ENCODE data around the gene NBEAL2. TPM values are rescaled to one million over a fixed set of nuclear protein-coding genes. Genes with fewer than 3 reads are reported as not detected.
"Not testable (repeated sequence)": the region's sequence is repeated elsewhere in the genome, so short reads cannot be mapped to it uniquely, and the experiment has no call there.

The NBEAL2 gene
- total and polyA plus RNA-seq, 2 of the 8 experiments (the other 6 are each of a cell fraction or from before 2014, with no cell fraction given) = 27.3 to 46.9 TPM

GRCh38 chr3:47037302-47037701, 57.8 kb downstream of the NBEAL2 start:
- H4K20me1 ChIP-seq (replicated peaks in 1 of 2; ENCODE audit: control insufficient read depth in 1 of 2, insufficient read depth in 2 of 2, low read length in 2 of 2); H3K4me3 ChIP-seq (ENCODE audit: extremely low read depth in 1 of 4, insufficient read depth in 2 of 4, low read depth in 3 of 4, low read length in 4 of 4); H2BK120ac ChIP-seq (replicated peaks; ENCODE audit: low read depth, low read length); H3K4me2 ChIP-seq (ENCODE audit: insufficient read depth in 1 of 2, low read depth in 2 of 2, low read length in 2 of 2); H3K79me2 ChIP-seq (ENCODE audit: control insufficient read depth in 1 of 2, insufficient read depth in 2 of 2, low read length in 2 of 2); H3K23me2 ChIP-seq (ENCODE audit: low read depth, low read length); H3K9me3 ChIP-seq (ENCODE audit: insufficient read depth in 2 of 2, low read depth in 1 of 2, low read length in 1 of 2); H3K18ac ChIP-seq (ENCODE audit: extremely low read depth, low read length); CTCF ChIA-PET (ENCODE audit: partially characterized antibody); H2AK5ac ChIP-seq (ENCODE audit: low read depth, low read length); POLR2A ChIA-PET (ENCODE audit: partially characterized antibody); H2BK15ac ChIP-seq (ENCODE audit: low read length); H3K4me1 ChIP-seq (replicated peaks in 1 of 4; ENCODE audit: control insufficient read depth in 3 of 4, insufficient read depth in 4 of 4, low read length in 3 of 4); H3K23ac ChIP-seq (ENCODE audit: insufficient read length); H3K56ac ChIP-seq (replicated peaks; ENCODE audit: insufficient read length, low read depth, low read length); H3K79me1 ChIP-seq (ENCODE audit: low read depth, low read length); H3K9ac ChIP-seq (replicated peaks in 1 of 4; ENCODE audit: extremely low read depth in 1 of 4, low read depth in 3 of 4, low read length in 3 of 4); FAIRE-seq; H3K14ac ChIP-seq (ENCODE audit: insufficient read length); H4K8ac ChIP-seq (ENCODE audit: extremely low read depth, insufficient read depth, low read length); H3K27ac ChIP-seq (ENCODE audit: low read depth, low read length); H2BK12ac ChIP-seq (ENCODE audit: low read depth, low read length); H4K91ac ChIP-seq (replicated peaks; ENCODE audit: insufficient read length, low read length); H2BK5ac ChIP-seq (ENCODE audit: low read depth, low read length); H3K4ac ChIP-seq (replicated peaks; ENCODE audit: insufficient read length, low read depth, low read length); H4K5ac ChIP-seq (ENCODE audit: insufficient read length, low read depth, low read length); H3K27me3 ChIP-seq (replicated peaks in 1 of 4; ENCODE audit: control insufficient read depth in 3 of 4, extremely low read depth in 1 of 4, insufficient read depth in 3 of 4, low read length in 3 of 4); H2AFZ ChIP-seq (ENCODE audit: low read length); H2BK20ac ChIP-seq (ENCODE audit: low read length); DNase-seq (ENCODE audit: low read depth in 1 of 2, low spot score in 2 of 2): not testable (repeated sequence)
- WGBS, 2 experiments (ENCODE audit: extremely low coverage in 1 of 2, insufficient coverage in 1 of 2, insufficient read length in 1 of 2, insufficient replicate concordance in 2 of 2, low coverage in 1 of 2, low lambda C conversion rate in 2 of 2, missing lambda C conversion rate in 1 of 2) = 70% methylated on average over 2 of the region's 6 CpGs; no CpG with 5 or more reads in 1 of the 2 experiments
- H3K36me3 ChIP-seq (ENCODE audit: control insufficient read depth in 2 of 4, insufficient read depth in 4 of 4, low read length in 3 of 4) = peaks cover 5 to 56% (median 38%) of the 10 kb centered on the region in 4 experiments
